ENCODE results near the gene GYS2. TPM values are rescaled to one million over a fixed set of nuclear protein-coding genes. Genes with fewer than 3 reads are reported as not detected.

The GYS2 gene
- total and polyA plus RNA-seq, 2 of the 4 experiments (the other 2 are of a cell fraction) = not detected

DNA sequence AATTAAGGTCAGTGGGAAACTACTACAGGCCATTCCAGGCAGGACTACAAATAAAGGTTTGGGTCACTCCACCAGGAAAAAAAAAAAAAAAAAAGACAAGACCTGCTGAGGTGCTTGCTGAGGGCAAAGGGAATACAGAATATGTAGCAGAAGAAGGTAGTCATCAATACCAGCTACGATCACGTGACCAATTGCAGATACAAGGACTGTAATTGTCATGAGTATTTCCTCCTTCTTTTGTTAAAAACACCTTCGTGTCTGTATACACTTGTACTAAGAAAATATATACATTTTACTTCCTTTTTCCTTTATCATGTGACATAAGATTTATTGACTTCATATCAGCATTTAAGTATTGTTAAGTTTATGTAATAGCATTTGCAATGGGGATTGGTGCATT is 19.2 kb downstream of the GYS2 start:
- Histone ChIP-seq H2BK20ac (ENCODE audit: low read depth, low read length) (no peak overlapping the region), H4K91ac (ENCODE audit: insufficient read depth, low read depth, low read length) (no peak overlapping the region), H3K79me1 (ENCODE audit: low read depth in 1 of 2, low read length in 2 of 2) (no peaks in the 10 kb centered on the region), H4K8ac (ENCODE audit: low read depth in 2 of 2, low read length in 2 of 2) (no peak overlapping the region), H2BK120ac (ENCODE audit: low read depth, low read length) (no peak overlapping the region), H3K4ac (ENCODE audit: low read depth, low read length) (no peak overlapping the region), H3K27ac (ENCODE audit: insufficient read depth, low read length) (no peak overlapping the region), H3K4me3 (ENCODE audit: insufficient read depth, low read depth, low read length) (no peak overlapping the region), H3K14ac (replicated peaks; ENCODE audit: low read depth, low read length) (no peak overlapping the region), H3K18ac (ENCODE audit: low read depth, low read length) (no peak overlapping the region), H2AFZ (replicated peaks; ENCODE audit: low read length, poor library complexity) (no peak overlapping the region), H2BK5ac (ENCODE audit: low read depth, low read length, poor library complexity, severe bottlenecking) (no peak overlapping the region), H3K4me1 (ENCODE audit: control insufficient read depth, insufficient read depth, low read length) (no peaks in the 10 kb centered on the region), H3K23ac (ENCODE audit: low read depth, low read length) (no peak overlapping the region), H3K36me3 (ENCODE audit: control insufficient read depth, insufficient read depth, low read length) (no peaks in the 10 kb centered on the region), H3K56ac (ENCODE audit: extremely low read depth, insufficient read depth, low read length) (no peak overlapping the region), H3K27me3 (ENCODE audit: control insufficient read depth, insufficient read depth, low read length) (no peaks in the 10 kb centered on the region), H2AK5ac (ENCODE audit: low read depth, low read length) (no peak overlapping the region), H4K20me1 (ENCODE audit: insufficient read depth, low read length) (no peaks in the 10 kb centered on the region), H3K9me1 (ENCODE audit: insufficient read depth, low read length) (no peaks in the 10 kb centered on the region), H3K9ac (ENCODE audit: low read depth, low read length) (no peak overlapping the region), H4K5ac (ENCODE audit: low read depth, low read length) (no peak overlapping the region), H2AK9ac (replicated peaks; ENCODE audit: low read depth, low read length, poor library complexity) (no peak overlapping the region), H3K4me2 (ENCODE audit: low read depth, low read length) (no peak overlapping the region), H3K9me3 (ENCODE audit: control insufficient read depth, insufficient read depth, low read length) (no peaks in the 10 kb centered on the region), H2BK15ac (ENCODE audit: low read depth, low read length) (no peak overlapping the region)
- no peak for ATAC-seq (ENCODE audit: low read depth)
- POLR2A ChIA-PET (ENCODE audit: unreplicated experiment) = no interaction called here
- intact Hi-C loops (cut with micrococcal nuclease) = no loop called here
- dilution Hi-C loops (cut with HindIII; ENCODE audit: low sequenced_read_pairs, unreplicated experiment) = no loop called here
- CTCF ChIA-PET = interaction anchor here (0.6 kb wide), 1 partner anchor 21 kb away, joined by 3 read pairs; no protein-coding TSS in a partner anchor
- BruUV-seq (replicated peaks) = no TSS peak
- no CpG with 5 or more reads among the region's 3 CpGs for WGBS, 2 experiments (ENCODE audit: extremely low coverage in 2 of 2, insufficient read length in 1 of 2)
- no peak for TF ChIP-seq CEBPB (IDR thresholded peaks at IDR 0.05; ENCODE audit: low read depth, low read length)
- TF ChIP-seq FOS (IDR thresholded peaks at IDR 0.05; ENCODE audit: low read depth, low read length) = no peak
- TF ChIP-seq CHD1 (IDR thresholded peaks at IDR 0.05; ENCODE audit: low read depth, low read length) = no peak
- no peak for TF ChIP-seq NFE2L2 (IDR thresholded peaks at IDR 0.05; ENCODE audit: low read depth, low read length)
- TF ChIP-seq POLR2A (IDR thresholded peaks at IDR 0.05; ENCODE audit: low read depth, low read length) = no peak
- no peak for TF ChIP-seq RAD21 (IDR thresholded peaks at IDR 0.05; ENCODE audit: low read length)
- no peak for TF ChIP-seq RCOR1 (IDR thresholded peaks at IDR 0.05; ENCODE audit: insufficient replicate concordance, low read length)
- TF ChIP-seq SMC3 (IDR thresholded peaks at IDR 0.05; ENCODE audit: low read depth, low read length) = no peak
- TF ChIP-seq, protein P1, sequence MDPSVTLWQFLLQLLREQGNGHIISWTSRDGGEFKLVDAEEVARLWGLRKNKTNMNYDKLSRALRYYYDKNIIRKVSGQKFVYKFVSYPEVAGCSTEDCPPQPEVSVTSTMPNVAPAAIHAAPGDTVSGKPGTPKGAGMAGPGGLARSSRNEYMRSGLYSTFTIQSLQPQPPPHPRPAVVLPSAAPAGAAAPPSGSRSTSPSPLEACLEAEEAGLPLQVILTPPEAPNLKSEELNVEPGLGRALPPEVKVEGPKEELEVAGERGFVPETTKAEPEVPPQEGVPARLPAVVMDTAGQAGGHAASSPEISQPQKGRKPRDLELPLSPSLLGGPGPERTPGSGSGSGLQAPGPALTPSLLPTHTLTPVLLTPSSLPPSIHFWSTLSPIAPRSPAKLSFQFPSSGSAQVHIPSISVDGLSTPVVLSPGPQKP (IDR thresholded peaks at IDR 0.05; ENCODE audit: borderline replicate concordance, low read depth, low read length) = no peak
- TF ChIP-seq, protein P2, sequence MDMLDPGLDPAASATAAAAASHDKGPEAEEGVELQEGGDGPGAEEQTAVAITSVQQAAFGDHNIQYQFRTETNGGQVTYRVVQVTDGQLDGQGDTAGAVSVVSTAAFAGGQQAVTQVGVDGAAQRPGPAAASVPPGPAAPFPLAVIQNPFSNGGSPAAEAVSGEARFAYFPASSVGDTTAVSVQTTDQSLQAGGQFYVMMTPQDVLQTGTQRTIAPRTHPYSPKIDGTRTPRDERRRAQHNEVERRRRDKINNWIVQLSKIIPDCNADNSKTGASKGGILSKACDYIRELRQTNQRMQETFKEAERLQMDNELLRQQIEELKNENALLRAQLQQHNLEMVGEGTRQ (IDR thresholded peaks at IDR 0.05; ENCODE audit: low read depth, low read length) = no peak; the same call in 1 of the 2 replicates
- TF ChIP-seq MXI1 (IDR thresholded peaks at IDR 0.05; ENCODE audit: borderline replicate concordance, low read depth, low read length) = no peak
- DNase-seq = no peak
- in situ Hi-C loops (cut with MboI; ENCODE audit: low sequenced_read_pairs) = no loop called here

Measured in IMR-90 (cell line).